Naive thymus-derived CD8-positive, alpha-beta T cell (primary cell): ENCODE measurements around the gene CSH1. TPM values are rescaled to one million over a fixed set of nuclear protein-coding genes. Genes with fewer than 3 reads are reported as not detected.

Experiments
- polyA plus RNA-seq, 3 donors: library from polyadenylated mRNA; unstranded; fragments of 300-500 nt; fragmentation: Illumina TruSeq; gene quantifications; one replicate each; pipeline ENCODE4 v1.2.3, GENCODE V29; 2021
- total RNA-seq, 8 experiments: library from RNA in 2 of 8; stranded (reverse) in 2 of 8; gene quantifications; one replicate each; pipeline ENCODE4 v1.2.3 and lab custom pipeline; 2021 to 2026

The CSH1 gene
- total and polyA plus RNA-seq, 5 experiments from 2014 or later: not detected

Other genes starting within 250 kb of the CSH1 start
- 100 to 1,000 TPM; 936 to 980 TPM for gene LIMD2, start 196.4 kb downstream of the CSH1 start, total RNA-seq
- 100 to 1,000 TPM; 390 to 700 (median 632) TPM for gene LIMD2, start 196.4 kb downstream of the CSH1 start, polyA plus RNA-seq
- 10 to 100 TPM; 57.0 to 57.1 TPM for gene STRADA, start 154.8 kb downstream of the CSH1 start, total RNA-seq
- gene STRADA, start 154.8 kb downstream of the CSH1 start, polyA plus RNA-seq: 10 to 100 TPM; 17.8 to 24.5 (median 23.6) TPM
- gene CCDC47, start 123.0 kb downstream of the CSH1 start, total RNA-seq: 10 to 100 TPM; 29.5 to 34.9 TPM
- gene CCDC47, start 123.0 kb downstream of the CSH1 start, polyA plus RNA-seq: 10 to 100 TPM; 21.8 to 34.8 (median 26.0) TPM
- gene DDX42, start 122.4 kb downstream of the CSH1 start, total RNA-seq: 100 to 1,000 TPM; 169 to 175 TPM
- 10 to 100 TPM in 2 of 3 donors, 1 to 10 TPM in 1; 8.9 to 18.5 (median 13.2) TPM for gene DDX42, start 122.4 kb downstream of the CSH1 start, polyA plus RNA-seq
- 100 to 1,000 TPM; 139 to 143 TPM for gene PSMC5, start 69.1 kb downstream of the CSH1 start, total RNA-seq
- gene PSMC5, start 69.1 kb downstream of the CSH1 start, polyA plus RNA-seq: 100 to 1,000 TPM; 173 to 214 (median 191) TPM
- gene FTSJ3, start 68.9 kb downstream of the CSH1 start, total RNA-seq: 10 to 100 TPM; 71.9 to 75.7 TPM
- gene FTSJ3, start 68.9 kb downstream of the CSH1 start, polyA plus RNA-seq: 10 to 100 TPM; 16.8 to 43.1 (median 24.0) TPM
- 100 to 1,000 TPM; 105 to 110 TPM for gene SMARCD2, start 53.9 kb downstream of the CSH1 start, total RNA-seq
- gene SMARCD2, start 53.9 kb downstream of the CSH1 start, polyA plus RNA-seq: 100 to 1,000 TPM in 1 of 3 donors, 10 to 100 TPM in 2; 65.9 to 112 (median 91.5) TPM
- not detected for gene CSH2, start 22.9 kb downstream of the CSH1 start, total RNA-seq
- not detected for gene CSH2, start 22.9 kb downstream of the CSH1 start, polyA plus RNA-seq
- gene GH2, start 14.6 kb downstream of the CSH1 start, total RNA-seq: not detected
- not detected for gene GH2, start 14.6 kb downstream of the CSH1 start, polyA plus RNA-seq
- not detected for gene CSHL1, start 14.7 kb upstream of the CSH1 start, total RNA-seq
- gene CSHL1, start 14.7 kb upstream of the CSH1 start, polyA plus RNA-seq: not detected
- gene GH1, start 22.3 kb upstream of the CSH1 start, total RNA-seq: not detected
- not detected for gene GH1, start 22.3 kb upstream of the CSH1 start, polyA plus RNA-seq
- 10 to 100 TPM; 40.0 to 42.8 TPM for gene CD79B, start 35.8 kb upstream of the CSH1 start, total RNA-seq
- gene CD79B, start 35.8 kb upstream of the CSH1 start, polyA plus RNA-seq: 10 to 100 TPM; 14.5 to 21.9 (median 21.3) TPM
- gene SCN4A, start 76.3 kb upstream of the CSH1 start, total RNA-seq: under 1 TPM; 0.05 to 0.22 TPM
- gene SCN4A, start 76.3 kb upstream of the CSH1 start, polyA plus RNA-seq: not detected
- under 1 TPM in 1 of 2 experiments, not detected in 1; 0.30 TPM for gene PRR29, start 101.8 kb upstream of the CSH1 start, total RNA-seq
- 1 to 10 TPM; 3.4 to 4.6 (median 3.7) TPM for gene PRR29, start 101.8 kb upstream of the CSH1 start, polyA plus RNA-seq
- 10 to 100 TPM; 89.2 to 89.3 TPM for gene ICAM2, start 124.1 kb upstream of the CSH1 start, total RNA-seq
- 100 to 1,000 TPM; 218 to 306 (median 289) TPM for gene ICAM2, start 124.1 kb upstream of the CSH1 start, polyA plus RNA-seq
- gene ERN1, start 233.6 kb upstream of the CSH1 start, total RNA-seq: 10 to 100 TPM; 23.6 to 24.0 TPM
- gene ERN1, start 233.6 kb upstream of the CSH1 start, polyA plus RNA-seq: 10 to 100 TPM in 2 of 3 donors, 1 to 10 TPM in 1; 9.3 to 21.2 (median 11.5) TPM